ENCODE measurements around the gene ZFAND2B.

The ZFAND2B gene

GRCh38 chr2:219230059-219230540, 23.5 kb downstream of the ZFAND2B start:
- DNase-seq (ENCODE audit: low read depth): peak; percentile 54
- peak overlapping the region; percentile 97 for H3K4me3 ChIP-seq (ENCODE audit: control insufficient read depth, low read depth, low read length)
- TF ChIP-seq, protein P1, sequence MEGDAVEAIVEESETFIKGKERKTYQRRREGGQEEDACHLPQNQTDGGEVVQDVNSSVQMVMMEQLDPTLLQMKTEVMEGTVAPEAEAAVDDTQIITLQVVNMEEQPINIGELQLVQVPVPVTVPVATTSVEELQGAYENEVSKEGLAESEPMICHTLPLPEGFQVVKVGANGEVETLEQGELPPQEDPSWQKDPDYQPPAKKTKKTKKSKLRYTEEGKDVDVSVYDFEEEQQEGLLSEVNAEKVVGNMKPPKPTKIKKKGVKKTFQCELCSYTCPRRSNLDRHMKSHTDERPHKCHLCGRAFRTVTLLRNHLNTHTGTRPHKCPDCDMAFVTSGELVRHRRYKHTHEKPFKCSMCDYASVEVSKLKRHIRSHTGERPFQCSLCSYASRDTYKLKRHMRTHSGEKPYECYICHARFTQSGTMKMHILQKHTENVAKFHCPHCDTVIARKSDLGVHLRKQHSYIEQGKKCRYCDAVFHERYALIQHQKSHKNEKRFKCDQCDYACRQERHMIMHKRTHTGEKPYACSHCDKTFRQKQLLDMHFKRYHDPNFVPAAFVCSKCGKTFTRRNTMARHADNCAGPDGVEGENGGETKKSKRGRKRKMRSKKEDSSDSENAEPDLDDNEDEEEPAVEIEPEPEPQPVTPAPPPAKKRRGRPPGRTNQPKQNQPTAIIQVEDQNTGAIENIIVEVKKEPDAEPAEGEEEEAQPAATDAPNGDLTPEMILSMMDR (conservative IDR thresholded peaks at IDR 0.05; ENCODE audit: control insufficient read depth, insufficient read depth, low read depth, low read length): no peak

GRCh38 chr2:219234331-219234730, 27.7 kb downstream of the ZFAND2B start:
- TF ChIP-seq, protein P1 (conservative IDR thresholded peaks at IDR 0.05; ENCODE audit: control insufficient read depth, insufficient read depth, low read depth, low read length): no peak
- no peak overlapping the region for H3K4me3 ChIP-seq (ENCODE audit: control insufficient read depth, low read depth, low read length)
- no peak for DNase-seq (ENCODE audit: low read depth)

DNA sequence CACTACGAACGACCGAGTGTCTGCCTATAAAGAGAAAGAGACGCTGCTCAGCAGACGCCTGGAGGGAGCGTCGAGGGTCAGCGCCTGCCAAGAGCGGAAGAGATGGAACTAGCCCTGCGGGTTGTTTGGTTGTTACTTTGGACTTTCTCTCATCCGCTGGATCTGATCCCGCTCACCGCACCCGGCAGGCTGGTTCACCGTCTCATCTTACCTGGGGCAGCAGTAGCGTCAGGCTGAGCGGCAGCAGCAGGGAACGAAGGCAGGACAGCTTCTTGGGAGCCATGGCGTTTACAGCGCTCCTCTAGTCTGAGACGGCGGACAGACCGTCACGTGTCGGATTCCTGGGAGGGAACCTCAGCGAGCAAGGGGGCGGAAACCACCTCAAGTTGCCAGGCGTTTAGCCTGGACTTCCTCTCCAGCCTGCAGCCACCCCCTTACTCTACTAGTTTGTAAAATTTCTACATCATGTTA, 36.7 kb downstream of the ZFAND2B start:
- TF ChIP-seq, protein P1 (conservative IDR thresholded peaks at IDR 0.05; ENCODE audit: control insufficient read depth, insufficient read depth, low read depth, low read length): no peak
- DNase-seq (ENCODE audit: low read depth): peak; percentile 35
- H3K4me3 ChIP-seq (ENCODE audit: control insufficient read depth, low read depth, low read length): peak overlapping the region; percentile 23

GRCh38 chr2:219244789-219245147, 38.2 kb downstream of the ZFAND2B start:
- TF ChIP-seq, protein P1 (conservative IDR thresholded peaks at IDR 0.05; ENCODE audit: control insufficient read depth, insufficient read depth, low read depth, low read length): no peak
- no peak for DNase-seq (ENCODE audit: low read depth)
- H3K4me3 ChIP-seq (ENCODE audit: control insufficient read depth, low read depth, low read length): peak overlapping the region; percentile 91

DNA sequence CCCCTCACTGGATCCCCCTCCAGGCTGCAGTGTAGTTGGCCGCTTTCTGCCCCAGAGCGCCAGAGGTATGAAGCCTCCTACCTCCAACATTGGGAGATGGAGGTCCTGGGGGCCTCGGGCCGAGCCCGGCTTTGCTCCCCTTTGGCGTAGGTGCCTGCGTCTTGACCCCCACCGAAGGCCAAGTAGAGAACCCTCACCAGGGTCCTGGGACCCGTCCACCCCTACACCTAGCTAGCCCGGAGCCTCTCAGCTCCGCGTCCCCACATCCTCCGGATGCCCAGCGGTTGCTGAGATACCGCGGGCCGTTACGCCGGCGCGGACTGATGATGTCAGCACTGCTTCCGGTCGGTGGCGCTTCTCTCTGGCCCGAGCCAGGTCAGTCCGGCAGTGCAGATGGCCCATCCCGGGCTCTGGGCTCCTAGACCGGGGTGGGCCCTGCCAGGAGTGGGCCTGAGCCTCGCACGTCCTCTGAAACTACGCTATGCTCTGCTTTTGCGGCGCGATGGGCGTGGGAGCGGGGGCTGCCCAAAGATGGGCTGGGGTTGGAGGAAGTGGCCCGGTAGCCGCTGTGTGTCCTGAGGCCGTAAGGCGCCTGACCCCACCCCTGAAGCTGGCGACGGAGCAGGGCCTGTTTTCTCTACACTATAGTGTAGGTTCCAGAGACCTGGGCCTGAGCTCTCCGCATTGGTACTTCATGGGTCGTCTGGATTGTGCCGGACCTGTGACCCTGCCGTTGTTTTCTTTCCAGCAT, 38.7 kb downstream of the ZFAND2B start, which contains the start of the genes GLB1L and STK16:
Gene GLB1L (minus strand): TSS at position 297 of the 751 bp plus-strand sequence. CDS start 1,871 bp downstream, outside the sequence.
Gene STK16 (plus strand): TSS at position 332 of the 751 bp plus-strand sequence. CDS start 521 bp downstream, outside the sequence.
- TF ChIP-seq, protein P1 (conservative IDR thresholded peaks at IDR 0.05; ENCODE audit: control insufficient read depth, insufficient read depth, low read depth, low read length): no peak
- DNase-seq (ENCODE audit: low read depth): peak; percentile 90
- peak within 1 kb of the TSS; percentile 91 for H3K4me3 ChIP-seq (ENCODE audit: control insufficient read depth, low read depth, low read length)

DNA sequence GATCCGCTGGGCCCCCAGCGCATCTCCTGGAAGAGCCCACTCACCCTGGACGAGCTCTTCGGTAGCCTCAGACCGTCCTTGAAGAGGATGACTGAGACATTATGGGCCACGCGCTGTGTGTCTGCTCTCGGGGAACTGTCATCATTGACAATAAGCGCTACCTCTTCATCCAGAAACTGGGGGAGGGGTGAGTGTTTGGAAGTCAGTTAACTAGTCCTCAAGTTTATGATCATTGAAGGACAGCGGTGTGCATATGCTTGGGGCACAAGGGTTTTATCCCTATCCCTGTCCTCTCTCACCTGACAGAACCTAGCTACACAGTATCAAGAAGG, 39.3 kb downstream of the ZFAND2B start:
- no peak for DNase-seq (ENCODE audit: low read depth)

More for the DNA sequence above, 39.3 kb downstream of the ZFAND2B start:
- TF ChIP-seq, protein P1 (conservative IDR thresholded peaks at IDR 0.05; ENCODE audit: control insufficient read depth, insufficient read depth, low read depth, low read length): no peak
- H3K4me3 ChIP-seq (ENCODE audit: control insufficient read depth, low read depth, low read length): peak overlapping the region; percentile 91
